Stimulated activated CD4-positive, alpha-beta T cell treated with anti-CD3 and anti-CD28 coated beads, Interleukin-15, amount 100 ng/mL, for 48 hours (primary cell): ENCODE measurements around the gene NR3C2.

Source experiments
- DNase-seq, 2 donors: peaks; one replicate each; pipeline ENCODE4 v3.0.0-alpha.2; 2020; ENCODE audit warnings: low read depth in 2 of 2

Gene NR3C2

GRCh38 chr4:148435654-148436406, 6.4 kb downstream of the NR3C2 start:
- no peak for DNase-seq

- DNase-seq = no peak
Measured at GRCh38 chr4:148434075-148434773, 8.0 kb downstream of the NR3C2 start.

GRCh38 chr4:148431401-148431800, 10.8 kb downstream of the NR3C2 start:
- no peak for DNase-seq

GRCh38 chr4:148430854-148431253, 11.4 kb downstream of the NR3C2 start:
- DNase-seq = no peak

GRCh38 chr4:148429206-148429605, 13.0 kb downstream of the NR3C2 start:
- DNase-seq = no peak

GRCh38 chr4:148426643-148427042, 15.6 kb downstream of the NR3C2 start:
- no peak for DNase-seq

- DNase-seq = no peak
Measured at GRCh38 chr4:148425327-148426110, 16.7 kb downstream of the NR3C2 start.

GRCh38 chr4:148420397-148420796, 21.8 kb downstream of the NR3C2 start:
- DNase-seq = no peak

- no peak for DNase-seq
Measured at GRCh38 chr4:148415500-148415899, 26.7 kb downstream of the NR3C2 start.

GRCh38 chr4:148412460-148412994, 29.7 kb downstream of the NR3C2 start:
- no peak for DNase-seq

- no peak for DNase-seq
Measured at GRCh38 chr4:148405161-148405893, 36.9 kb downstream of the NR3C2 start.

- DNase-seq = no peak
Measured at GRCh38 chr4:148398988-148399387, 43.2 kb downstream of the NR3C2 start.

- no peak for DNase-seq
Measured at GRCh38 chr4:148397771-148398170, 44.4 kb downstream of the NR3C2 start.

- no peak for DNase-seq
Measured at GRCh38 chr4:148396986-148397673, 45.1 kb downstream of the NR3C2 start.

- DNase-seq = no peak
Measured at GRCh38 chr4:148395771-148396170, 46.4 kb downstream of the NR3C2 start.

GRCh38 chr4:148391056-148391455, 51.2 kb downstream of the NR3C2 start:
- DNase-seq = no peak

- DNase-seq = no peak
Measured at GRCh38 chr4:148390311-148390710, 51.9 kb downstream of the NR3C2 start.

GRCh38 chr4:148380291-148380690, 61.9 kb downstream of the NR3C2 start:
- DNase-seq = no peak

GRCh38 chr4:148376151-148376550, 66.1 kb downstream of the NR3C2 start:
- DNase-seq = no peak

- no peak for DNase-seq
Measured at GRCh38 chr4:148375584-148375983, 66.6 kb downstream of the NR3C2 start.

GRCh38 chr4:148373093-148373492, 69.1 kb downstream of the NR3C2 start:
- no peak for DNase-seq
